H54 (cell line): ENCODE data around the gene ANXA6.

Source experiments
- DNase-seq: peaks from one replicate; pipeline ENCODE4 v3.0.0; 2011; ENCODE audit warnings: low spot score, mixed read lengths; ENCODE audit not compliant: insufficient read length
- FAIRE-seq: peaks from 3 replicates; lab custom pipeline; 2011; peaks lifted over from hg19 to GRCh38; lab: Jason Lieb, UNC
- POLR2A ChIP-seq: IDR thresholded peaks from 2 replicates; pipeline ENCODE4 v1.6.1; 2011; ENCODE audit warnings: low read depth, mild to moderate bottlenecking, low read length

ANXA6 gene

GRCh38 chr5:151064916-151065499 is 92.6 kb downstream of the ANXA6 start:
- no peak for TF ChIP-seq POLR2A
- no peak for FAIRE-seq
- no peak for DNase-seq

GRCh38 chr5:151063142-151063989 is 94.2 kb downstream of the ANXA6 start:
- TF ChIP-seq POLR2A: no peak
- peak; percentile 75 for DNase-seq
- FAIRE-seq: no peak

- TF ChIP-seq POLR2A: no peak
- FAIRE-seq (no peak), DNase-seq (no peak)
Measured at GRCh38 chr5:151062405-151063141, 95.0 kb downstream of the ANXA6 start.

- FAIRE-seq (no peak), DNase-seq (no peak)
- TF ChIP-seq POLR2A: no peak
Measured at GRCh38 chr5:151060742-151061141, 96.8 kb downstream of the ANXA6 start.

- DNase-seq (no peak), FAIRE-seq (no peak)
Measured at GRCh38 chr5:151058891-151059489, 98.6 kb downstream of the ANXA6 start.

GRCh38 chr5:151058301-151058700 is 99.3 kb downstream of the ANXA6 start:
- DNase-seq (no peak), FAIRE-seq (no peak)
- TF ChIP-seq POLR2A: no peak

More at GRCh38 chr5:151058891-151059489, 98.6 kb downstream of the ANXA6 start:
- no peak for TF ChIP-seq POLR2A

- DNase-seq (no peak), FAIRE-seq (no peak)
- no peak for TF ChIP-seq POLR2A
Measured at GRCh38 chr5:151056379-151057325, 100.9 kb downstream of the ANXA6 start.

- FAIRE-seq: no peak
Measured at GRCh38 chr5:151055336-151055735, 102.2 kb downstream of the ANXA6 start.

GRCh38 chr5:151054709-151055108 is 102.9 kb downstream of the ANXA6 start:
- no peak for TF ChIP-seq POLR2A
- FAIRE-seq (no peak), DNase-seq (no peak)

More at GRCh38 chr5:151055336-151055735, 102.2 kb downstream of the ANXA6 start:
- DNase-seq: no peak
- TF ChIP-seq POLR2A: no peak

- no peak for TF ChIP-seq POLR2A
- DNase-seq (no peak), FAIRE-seq (no peak)
Measured at GRCh38 chr5:151053796-151054462, 103.7 kb downstream of the ANXA6 start.

GRCh38 chr5:151052836-151053235 is 104.7 kb downstream of the ANXA6 start:
- DNase-seq (no peak), FAIRE-seq (no peak)
- no peak for TF ChIP-seq POLR2A

GRCh38 chr5:151051931-151052608 is 105.5 kb downstream of the ANXA6 start:
- DNase-seq (no peak), FAIRE-seq (no peak)
- TF ChIP-seq POLR2A: no peak
